ENCODE measurements around the gene POLR3GL. TPM values are rescaled to one million over a fixed set of nuclear protein-coding genes. Genes with fewer than 3 reads are reported as not detected.

Gene POLR3GL
- total RNA-seq, 2 donors from 2014 or later = 7.8 to 8.6 TPM

DNA sequence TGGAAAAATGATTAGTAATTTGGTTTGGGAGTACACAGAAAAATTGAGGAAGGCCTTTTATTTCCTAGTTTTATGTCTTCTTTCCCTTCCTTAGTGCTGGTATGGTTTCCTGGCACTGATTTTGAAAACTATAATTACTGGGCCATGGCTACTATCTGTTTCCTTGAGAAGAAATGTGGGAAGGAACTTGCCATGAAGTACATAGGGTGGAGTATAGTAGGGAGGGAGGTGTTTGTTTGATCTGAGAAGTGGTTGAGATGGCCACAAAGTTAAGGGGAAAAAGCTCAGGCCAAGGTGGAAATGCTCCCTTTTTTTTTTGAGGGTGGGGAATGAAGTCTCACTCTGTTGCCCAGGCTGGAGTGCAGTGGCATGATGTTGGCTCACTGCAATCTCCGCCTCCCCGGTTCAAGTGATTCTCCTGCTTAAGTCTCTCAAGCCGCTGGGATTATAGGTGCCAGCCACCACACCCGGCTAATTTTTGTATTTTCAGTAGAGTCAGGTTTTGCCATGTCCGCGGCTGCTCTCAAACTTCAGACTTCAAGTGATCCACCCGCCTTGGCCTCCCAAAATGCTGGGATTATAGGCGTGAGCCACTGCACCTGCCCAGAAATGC lies 45.7 kb downstream of the POLR3GL start:
- peaks cover 12% of the 10 kb centered on the region for H3K4me1 ChIP-seq
- no peaks in the 10 kb centered on the region for H3K27me3 ChIP-seq
- H3K36me3 ChIP-seq (replicated peaks in 1 of 2; ENCODE audit: insufficient read depth in 1 of 2, low read depth in 2 of 2) = no peaks in the 10 kb centered on the region
- ATAC-seq (no peak), DNase-seq (no peak)
- 86 to 87% methylated on average over 8 of the region's 8 CpGs for WGBS, 2 donors
- intact Hi-C loops (cut with DNase I) = no loop called here
- no peaks in the 10 kb centered on the region for H3K9me3 ChIP-seq
- H3K4me3 ChIP-seq = no peak overlapping the region
- TF ChIP-seq, protein P1, sequence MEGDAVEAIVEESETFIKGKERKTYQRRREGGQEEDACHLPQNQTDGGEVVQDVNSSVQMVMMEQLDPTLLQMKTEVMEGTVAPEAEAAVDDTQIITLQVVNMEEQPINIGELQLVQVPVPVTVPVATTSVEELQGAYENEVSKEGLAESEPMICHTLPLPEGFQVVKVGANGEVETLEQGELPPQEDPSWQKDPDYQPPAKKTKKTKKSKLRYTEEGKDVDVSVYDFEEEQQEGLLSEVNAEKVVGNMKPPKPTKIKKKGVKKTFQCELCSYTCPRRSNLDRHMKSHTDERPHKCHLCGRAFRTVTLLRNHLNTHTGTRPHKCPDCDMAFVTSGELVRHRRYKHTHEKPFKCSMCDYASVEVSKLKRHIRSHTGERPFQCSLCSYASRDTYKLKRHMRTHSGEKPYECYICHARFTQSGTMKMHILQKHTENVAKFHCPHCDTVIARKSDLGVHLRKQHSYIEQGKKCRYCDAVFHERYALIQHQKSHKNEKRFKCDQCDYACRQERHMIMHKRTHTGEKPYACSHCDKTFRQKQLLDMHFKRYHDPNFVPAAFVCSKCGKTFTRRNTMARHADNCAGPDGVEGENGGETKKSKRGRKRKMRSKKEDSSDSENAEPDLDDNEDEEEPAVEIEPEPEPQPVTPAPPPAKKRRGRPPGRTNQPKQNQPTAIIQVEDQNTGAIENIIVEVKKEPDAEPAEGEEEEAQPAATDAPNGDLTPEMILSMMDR (IDR thresholded peaks at IDR 0.05) = no peak
- peak overlapping the region in 1 of 4 donors; percentile 25 for H3K27ac ChIP-seq

DNA sequence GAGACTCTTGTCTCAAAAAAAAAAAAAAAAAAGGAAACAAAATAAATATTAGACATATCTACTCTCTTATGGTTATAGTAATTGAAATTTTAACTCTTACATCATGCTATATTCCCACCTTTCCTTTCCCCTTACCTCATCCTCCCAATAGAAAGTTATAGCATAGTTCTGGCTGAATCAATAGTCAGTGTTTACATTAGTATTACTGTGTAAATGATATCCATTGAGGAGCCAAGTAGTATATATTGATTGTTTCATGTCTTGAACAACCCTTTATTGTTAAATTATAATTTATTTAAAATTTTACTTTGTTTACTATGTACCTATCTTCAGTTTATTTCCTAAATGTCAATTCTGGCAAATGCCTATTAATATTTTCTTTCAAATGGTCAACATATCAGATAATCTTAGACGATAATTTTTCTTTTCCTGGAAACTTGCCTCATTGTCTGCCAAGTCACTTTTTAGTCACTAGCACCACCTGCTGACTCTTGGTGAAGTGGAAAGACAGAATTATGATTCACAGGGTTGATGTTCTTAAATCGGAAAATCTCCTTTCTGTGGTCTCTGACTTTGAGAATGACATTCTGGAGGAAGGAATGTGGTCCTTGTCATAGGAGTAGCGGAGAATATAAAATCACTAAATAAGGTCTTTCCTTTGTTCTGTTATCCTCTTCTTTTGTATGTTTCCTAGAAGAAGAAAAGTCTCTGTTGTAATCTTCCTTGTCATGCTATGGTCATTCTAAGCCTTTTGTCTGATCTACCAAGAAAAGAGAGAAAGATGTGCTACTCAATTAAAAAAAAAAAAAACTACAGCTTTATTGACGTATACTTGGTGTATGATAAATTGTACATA lies 48.4 kb downstream of the POLR3GL start:
- TF ChIP-seq, protein P1 (IDR thresholded peaks at IDR 0.05) = peak; percentile 52 to 93 (median 75)
- no peak for TF ChIP-seq POLR2A (IDR thresholded peaks at IDR 0.05)
- WGBS, 2 donors = 2 to 3% methylated on average over 4 of the region's 4 CpGs
- intact Hi-C loops (cut with DNase I) = no loop called here
- ATAC-seq (peak; percentile 85), DNase-seq (peak; percentile 56 to 76 (median 59))
- H3K9me3 ChIP-seq = no peaks in the 10 kb centered on the region
- H3K36me3 ChIP-seq (replicated peaks in 1 of 2; ENCODE audit: insufficient read depth in 1 of 2, low read depth in 2 of 2) = no peaks in the 10 kb centered on the region
- H3K4me3 ChIP-seq = no peak overlapping the region
- peaks cover 3% of the 10 kb centered on the region for H3K4me1 ChIP-seq
- H3K27ac ChIP-seq = peak overlapping the region in 1 of 4 donors; percentile 29
- H3K27me3 ChIP-seq = no peaks in the 10 kb centered on the region

DNA sequence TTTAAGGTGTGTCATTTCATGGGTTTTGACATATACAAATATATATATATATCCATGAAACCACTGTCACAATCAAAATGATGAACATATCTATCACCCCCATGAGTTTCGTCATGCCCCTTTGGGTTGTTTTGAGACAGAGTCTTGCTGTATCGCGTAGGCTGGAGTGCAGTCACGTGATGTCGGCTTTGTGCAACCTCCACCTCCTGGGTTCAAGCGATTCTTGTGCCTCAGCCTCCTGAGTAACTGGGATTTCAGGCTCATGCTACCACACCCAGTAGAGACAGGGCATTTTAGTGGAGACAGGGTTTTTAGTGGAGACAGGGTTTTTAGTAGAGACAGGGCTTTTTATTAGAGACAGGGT lies 49.1 kb downstream of the POLR3GL start:
- DNase-seq (no peak), ATAC-seq (no peak)
- 63 to 66% methylated on average over 6 of the region's 6 CpGs for WGBS, 2 donors
- H3K4me1 ChIP-seq = peaks cover 2% of the 10 kb centered on the region
- TF ChIP-seq POLR2A (IDR thresholded peaks at IDR 0.05) = no peak
- TF ChIP-seq, protein P1 (IDR thresholded peaks at IDR 0.05) = no peak
- no peaks in the 10 kb centered on the region for H3K9me3 ChIP-seq
- H3K36me3 ChIP-seq (replicated peaks in 1 of 2; ENCODE audit: insufficient read depth in 1 of 2, low read depth in 2 of 2) = no peaks in the 10 kb centered on the region
- no peaks in the 10 kb centered on the region for H3K27me3 ChIP-seq
- no peak overlapping the region for H3K27ac ChIP-seq
- intact Hi-C loops (cut with DNase I) = no loop called here
- H3K4me3 ChIP-seq = no peak overlapping the region

DNA sequence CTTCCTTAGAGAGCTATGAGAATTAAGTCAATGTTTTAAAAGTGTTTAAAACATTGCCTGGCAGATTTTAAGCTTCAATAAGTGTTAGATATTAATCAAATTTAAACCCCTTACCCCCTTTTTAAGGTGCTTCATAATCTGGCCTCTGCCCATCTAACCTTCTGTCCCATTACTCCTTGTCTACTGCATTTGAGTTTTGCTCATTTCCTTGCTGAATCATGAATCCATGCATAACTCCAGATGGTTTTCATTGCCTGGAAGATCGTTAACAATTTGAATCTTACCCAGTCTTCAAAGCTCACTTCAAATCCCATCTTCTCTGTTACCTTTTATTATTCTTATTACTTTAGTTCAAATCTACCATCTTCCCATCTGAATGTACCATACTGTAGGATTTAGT lies 52.4 kb downstream of the POLR3GL start:
- H3K36me3 ChIP-seq (replicated peaks in 1 of 2; ENCODE audit: insufficient read depth in 1 of 2, low read depth in 2 of 2) = no peaks in the 10 kb centered on the region
- H3K4me1 ChIP-seq = peaks cover 19% of the 10 kb centered on the region
- DNase-seq (no peak), ATAC-seq (no peak)
- WGBS, 2 donors = 50 to 56% methylated on average over 1 of the region's 1 CpG
- H3K4me3 ChIP-seq = no peak overlapping the region
- H3K27ac ChIP-seq = no peak overlapping the region
- intact Hi-C loops (cut with DNase I) = loop anchor here (5.0 kb wide), 1 partner anchor 165 kb away; no protein-coding TSS in a partner anchor
- no peaks in the 10 kb centered on the region for H3K27me3 ChIP-seq
- TF ChIP-seq, protein P1 (IDR thresholded peaks at IDR 0.05) = no peak
- TF ChIP-seq POLR2A (IDR thresholded peaks at IDR 0.05) = no peak
- no peaks in the 10 kb centered on the region for H3K9me3 ChIP-seq

All from body of pancreas (tissue), 4 donors.